ENCODE measurements around the gene STX17. TPM values are rescaled to one million over a fixed set of nuclear protein-coding genes. Genes with fewer than 3 reads are reported as not detected.

The STX17 gene
- total and polyA plus RNA-seq, 10 donors: 3.1 to 52.1 (median 39.9) TPM

DNA sequence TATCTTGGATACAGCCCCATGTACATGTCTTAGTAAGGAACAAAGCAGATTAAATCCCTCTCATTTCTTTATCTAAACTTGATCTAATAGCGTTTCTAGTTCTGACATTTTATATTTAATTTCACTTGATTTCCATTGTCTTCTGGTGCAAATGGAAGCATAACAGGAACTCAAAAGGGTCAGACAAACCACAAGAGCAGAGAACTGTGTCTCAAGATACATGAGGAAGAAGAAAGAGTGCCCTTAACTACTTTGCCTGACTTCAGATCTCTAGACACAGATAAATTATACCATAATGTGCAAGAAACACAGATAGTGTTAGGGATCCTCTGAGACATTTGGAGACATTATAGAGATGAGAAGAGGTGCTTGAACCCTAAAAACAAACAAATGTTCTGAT lies 20.7 kb upstream of the STX17 start:
- H3K36me3 ChIP-seq: no peaks in the 10 kb centered on the region
- 12 to 52% (median 28%) methylated on average over 1 of the region's 1 CpG for WGBS, 5 donors
- no peaks in the 10 kb centered on the region for H3K27me3 ChIP-seq (replicated peaks in 1 of 7)
- TF ChIP-seq, protein P1, sequence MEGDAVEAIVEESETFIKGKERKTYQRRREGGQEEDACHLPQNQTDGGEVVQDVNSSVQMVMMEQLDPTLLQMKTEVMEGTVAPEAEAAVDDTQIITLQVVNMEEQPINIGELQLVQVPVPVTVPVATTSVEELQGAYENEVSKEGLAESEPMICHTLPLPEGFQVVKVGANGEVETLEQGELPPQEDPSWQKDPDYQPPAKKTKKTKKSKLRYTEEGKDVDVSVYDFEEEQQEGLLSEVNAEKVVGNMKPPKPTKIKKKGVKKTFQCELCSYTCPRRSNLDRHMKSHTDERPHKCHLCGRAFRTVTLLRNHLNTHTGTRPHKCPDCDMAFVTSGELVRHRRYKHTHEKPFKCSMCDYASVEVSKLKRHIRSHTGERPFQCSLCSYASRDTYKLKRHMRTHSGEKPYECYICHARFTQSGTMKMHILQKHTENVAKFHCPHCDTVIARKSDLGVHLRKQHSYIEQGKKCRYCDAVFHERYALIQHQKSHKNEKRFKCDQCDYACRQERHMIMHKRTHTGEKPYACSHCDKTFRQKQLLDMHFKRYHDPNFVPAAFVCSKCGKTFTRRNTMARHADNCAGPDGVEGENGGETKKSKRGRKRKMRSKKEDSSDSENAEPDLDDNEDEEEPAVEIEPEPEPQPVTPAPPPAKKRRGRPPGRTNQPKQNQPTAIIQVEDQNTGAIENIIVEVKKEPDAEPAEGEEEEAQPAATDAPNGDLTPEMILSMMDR (IDR thresholded peaks at IDR 0.05 in 8 of 11, conservative IDR thresholded peaks at IDR 0.05 in 3 of 11): no peak
- no peak for TF ChIP-seq POLR2AphosphoS5 (IDR thresholded peaks at IDR 0.05)
- TF ChIP-seq POLR2A (IDR thresholded peaks at IDR 0.05): no peak
- H3K4me1 ChIP-seq: no peaks in the 10 kb centered on the region
- no peak for DNase-seq
- intact Hi-C loops (cut with DNase I; ENCODE audit: low total_unique reads): no loop called here
- H3K27ac ChIP-seq: no peak overlapping the region
- H3K9me3 ChIP-seq: no peaks in the 10 kb centered on the region
- no peak overlapping the region for H3K4me3 ChIP-seq

DNA sequence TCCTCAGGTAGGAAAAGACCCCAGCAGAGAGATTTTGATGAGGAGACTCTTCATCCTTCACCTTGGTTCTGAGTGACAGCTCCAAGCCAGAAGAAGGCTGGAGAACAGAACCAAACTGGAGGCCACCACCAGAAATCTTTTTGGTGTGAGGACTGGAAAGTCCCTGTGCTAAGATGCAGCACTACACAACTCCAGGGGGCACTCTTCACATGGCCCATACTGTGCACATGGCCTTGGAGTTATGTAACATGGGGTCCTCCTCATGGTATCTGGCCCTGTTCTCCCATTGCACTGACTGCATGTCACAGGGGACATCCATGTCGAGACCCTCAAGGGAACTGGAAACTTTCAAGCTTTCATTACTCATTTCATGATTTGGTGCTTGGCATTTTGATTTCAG lies 17.3 kb upstream of the STX17 start:
- H3K27me3 ChIP-seq (replicated peaks in 1 of 7): no peaks in the 10 kb centered on the region
- TF ChIP-seq POLR2AphosphoS5 (IDR thresholded peaks at IDR 0.05): no peak
- TF ChIP-seq, protein P1 (IDR thresholded peaks at IDR 0.05 in 8 of 11, conservative IDR thresholded peaks at IDR 0.05 in 3 of 11): no peak
- TF ChIP-seq POLR2A (IDR thresholded peaks at IDR 0.05): no peak
- H3K4me3 ChIP-seq: no peak overlapping the region
- H3K9me3 ChIP-seq: no peaks in the 10 kb centered on the region
- H3K4me1 ChIP-seq: no peaks in the 10 kb centered on the region
- no peak for DNase-seq
- intact Hi-C loops (cut with DNase I; ENCODE audit: low total_unique reads): no loop called here
- no peak overlapping the region for H3K27ac ChIP-seq
- no peaks in the 10 kb centered on the region for H3K36me3 ChIP-seq
- WGBS, 5 donors: 80 to 93% (median 91%) methylated on average over 1 of the region's 1 CpG

DNA sequence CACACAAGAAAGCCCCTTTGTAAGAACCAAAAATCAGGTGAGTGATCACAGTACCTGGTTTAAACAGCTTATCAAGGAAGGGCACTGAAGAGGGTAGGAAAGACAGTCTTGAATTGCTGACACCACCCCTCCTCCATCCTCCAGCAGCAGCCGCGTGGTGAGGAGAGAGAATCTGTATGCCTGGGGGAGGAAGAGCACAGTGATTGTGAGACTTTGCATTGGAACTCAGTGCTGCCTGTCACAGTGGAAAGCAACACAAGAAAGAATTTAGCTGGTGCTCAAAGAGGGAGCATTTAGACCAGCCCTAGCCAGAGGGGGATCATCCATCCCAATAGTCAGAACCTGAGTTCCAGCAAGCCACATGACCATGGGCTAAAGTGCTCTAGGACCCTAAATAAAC lies 11.6 kb upstream of the STX17 start:
- DNase-seq: no peak
- no peaks in the 10 kb centered on the region for H3K27me3 ChIP-seq (replicated peaks in 1 of 7)
- no peak overlapping the region for H3K27ac ChIP-seq
- 66 to 89% (median 88%) methylated on average over 2 of the region's 2 CpGs for WGBS, 5 donors
- intact Hi-C loops (cut with DNase I; ENCODE audit: low total_unique reads): loop anchor here (10.0 kb wide), 1 partner anchor 60 kb away; no protein-coding TSS in a partner anchor
- no peaks in the 10 kb centered on the region for H3K36me3 ChIP-seq
- no peaks in the 10 kb centered on the region for H3K4me1 ChIP-seq
- TF ChIP-seq, protein P1 (IDR thresholded peaks at IDR 0.05 in 8 of 11, conservative IDR thresholded peaks at IDR 0.05 in 3 of 11): no peak
- no peak for TF ChIP-seq POLR2A (IDR thresholded peaks at IDR 0.05)
- TF ChIP-seq POLR2AphosphoS5 (IDR thresholded peaks at IDR 0.05): no peak
- H3K4me3 ChIP-seq: no peak overlapping the region
- no peaks in the 10 kb centered on the region for H3K9me3 ChIP-seq

DNA sequence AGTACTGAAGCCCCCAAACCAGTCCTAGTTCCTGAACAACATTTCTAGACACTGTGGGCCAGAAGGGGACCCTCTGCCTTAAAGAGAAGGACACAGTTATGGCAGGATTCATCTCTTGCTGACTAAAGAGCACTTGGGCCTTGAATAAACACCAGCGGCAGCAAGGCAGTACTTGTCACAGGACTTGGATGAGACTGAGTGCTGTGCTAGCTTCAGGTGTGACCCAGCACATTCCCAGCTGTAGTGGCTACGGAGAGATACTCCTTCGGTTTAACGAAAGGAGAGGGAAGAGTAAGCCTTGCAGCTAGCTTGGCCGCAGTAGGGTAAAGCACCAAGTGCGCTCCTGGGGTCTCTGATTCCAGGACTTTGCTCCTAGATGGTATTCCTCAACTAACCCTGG lies 10.9 kb upstream of the STX17 start:
- H3K4me3 ChIP-seq: no peak overlapping the region
- H3K9me3 ChIP-seq: no peaks in the 10 kb centered on the region
- H3K4me1 ChIP-seq: no peaks in the 10 kb centered on the region
- intact Hi-C loops (cut with DNase I; ENCODE audit: low total_unique reads): loop anchor here (10.0 kb wide), 1 partner anchor 61 kb away; no protein-coding TSS in a partner anchor
- no peaks in the 10 kb centered on the region for H3K27me3 ChIP-seq (replicated peaks in 1 of 7)
- no peak overlapping the region for H3K27ac ChIP-seq
- DNase-seq: no peak
- TF ChIP-seq, protein P1 (IDR thresholded peaks at IDR 0.05 in 8 of 11, conservative IDR thresholded peaks at IDR 0.05 in 3 of 11): no peak
- no peaks in the 10 kb centered on the region for H3K36me3 ChIP-seq
- 94 to 98% (median 97%) methylated on average over 6 of the region's 6 CpGs for WGBS, 5 donors

Measured in spleen (tissue), 11 donors.